PC-9 (cell line): Measurements from ENCODE around the gene TSHR.

Source experiments
- CTCF ChIP-seq: fragments of 200-600 bp; sonication (generic); conservative IDR thresholded peaks from 2 replicates; pipeline ENCODE4 v1.6.1; 2017; ENCODE audit warnings: mixed run types, antibody characterized with exemption, mild to moderate bottlenecking, moderate library complexity
- EZH2 ChIP-seq: fragments of 200-600 bp; sonication (generic); IDR thresholded peaks from 2 replicates; pipeline ENCODE4 v1.8.0; 2017; ENCODE audit warnings: antibody characterized with exemption, low read depth

DNA sequence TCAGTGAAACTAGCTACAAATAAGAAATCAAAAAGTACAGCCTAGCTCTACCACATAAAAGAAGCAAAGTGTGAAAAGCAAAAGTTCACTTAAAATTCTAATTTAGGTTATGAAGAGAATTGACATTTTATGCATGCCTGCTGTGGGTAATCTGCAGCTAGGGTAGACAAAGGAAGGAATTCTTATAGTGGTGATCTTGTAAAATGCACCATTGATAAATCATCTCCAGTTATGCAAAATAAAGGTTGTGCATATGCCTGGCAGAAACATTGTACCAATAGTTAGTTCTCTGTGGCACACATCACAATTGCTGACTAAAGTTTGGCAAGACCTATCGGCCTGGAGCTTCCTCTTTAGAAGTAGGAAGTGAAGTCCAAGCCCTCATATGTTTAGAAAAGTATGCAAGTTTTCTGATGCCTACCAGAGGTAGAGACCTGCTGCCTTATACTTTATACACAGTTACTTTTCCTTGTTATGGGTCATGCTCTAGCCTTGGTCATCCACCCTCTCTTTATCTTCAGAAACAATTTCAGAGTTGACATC, 78.3 kb downstream of the TSHR start:
- no peak for TF ChIP-seq CTCF
- no peak for TF ChIP-seq EZH2
